Fibroblast of peridontal ligament (primary cell): ENCODE data around the gene GRB10.
A peak's percentile ranks its signal among the peaks of the same experiment; 100 is the strongest.

ENCODE experiments used
- DNase-seq: peaks from one replicate; pipeline ENCODE4 v3.0.0-alpha.2; 2010; ENCODE audit errors: extremely low read depth

Gene GRB10

GRCh38 chr7:50633414-50633710, 149.3 kb downstream of the GRB10 start:
- no peak for DNase-seq

- peak; percentile 53 for DNase-seq
Measured at GRCh38 chr7:50632561-50633413, 149.9 kb downstream of the GRB10 start.

GRCh38 chr7:50631639-50632038, 151.1 kb downstream of the GRB10 start:
- DNase-seq, result no peak

GRCh38 chr7:50631100-50631499, 151.6 kb downstream of the GRB10 start:
- DNase-seq, result no peak

- no peak for DNase-seq
Measured at GRCh38 chr7:50629238-50629901, 153.3 kb downstream of the GRB10 start.

GRCh38 chr7:50628434-50629084, 154.1 kb downstream of the GRB10 start:
- no peak for DNase-seq

- DNase-seq, result no peak
Measured at GRCh38 chr7:50627824-50628361, 154.8 kb downstream of the GRB10 start.

GRCh38 chr7:50626286-50626685, 156.4 kb downstream of the GRB10 start:
- no peak for DNase-seq

- DNase-seq, result no peak
Measured at GRCh38 chr7:50625360-50625759, 157.3 kb downstream of the GRB10 start.

- DNase-seq, result no peak
Measured at GRCh38 chr7:50622821-50623220, 159.9 kb downstream of the GRB10 start.

GRCh38 chr7:50621973-50622490, 160.7 kb downstream of the GRB10 start:
- DNase-seq, result no peak

GRCh38 chr7:50621206-50621605, 161.5 kb downstream of the GRB10 start:
- DNase-seq, result no peak

- no peak for DNase-seq
Measured at GRCh38 chr7:50620433-50620832, 162.3 kb downstream of the GRB10 start.

GRCh38 chr7:50619684-50620083, 163.0 kb downstream of the GRB10 start:
- DNase-seq, result no peak

GRCh38 chr7:50618281-50618680, 164.4 kb downstream of the GRB10 start:
- no peak for DNase-seq

- no peak for DNase-seq
Measured at GRCh38 chr7:50615519-50616080, 167.1 kb downstream of the GRB10 start.

- DNase-seq, result no peak
Measured at GRCh38 chr7:50614721-50615518, 167.8 kb downstream of the GRB10 start.

GRCh38 chr7:50613473-50613872, 169.2 kb downstream of the GRB10 start:
- no peak for DNase-seq

- no peak for DNase-seq
Measured at GRCh38 chr7:50612704-50613103, 170.0 kb downstream of the GRB10 start.

GRCh38 chr7:50610521-50611277, 172.0 kb downstream of the GRB10 start:
- DNase-seq, result peak; percentile 27
